Measurements from ENCODE around the gene LINGO4.

The LINGO4 gene
- 0 to 0.46 (median 0.06) reads per million in 4 donors for total RNA-seq

DNA sequence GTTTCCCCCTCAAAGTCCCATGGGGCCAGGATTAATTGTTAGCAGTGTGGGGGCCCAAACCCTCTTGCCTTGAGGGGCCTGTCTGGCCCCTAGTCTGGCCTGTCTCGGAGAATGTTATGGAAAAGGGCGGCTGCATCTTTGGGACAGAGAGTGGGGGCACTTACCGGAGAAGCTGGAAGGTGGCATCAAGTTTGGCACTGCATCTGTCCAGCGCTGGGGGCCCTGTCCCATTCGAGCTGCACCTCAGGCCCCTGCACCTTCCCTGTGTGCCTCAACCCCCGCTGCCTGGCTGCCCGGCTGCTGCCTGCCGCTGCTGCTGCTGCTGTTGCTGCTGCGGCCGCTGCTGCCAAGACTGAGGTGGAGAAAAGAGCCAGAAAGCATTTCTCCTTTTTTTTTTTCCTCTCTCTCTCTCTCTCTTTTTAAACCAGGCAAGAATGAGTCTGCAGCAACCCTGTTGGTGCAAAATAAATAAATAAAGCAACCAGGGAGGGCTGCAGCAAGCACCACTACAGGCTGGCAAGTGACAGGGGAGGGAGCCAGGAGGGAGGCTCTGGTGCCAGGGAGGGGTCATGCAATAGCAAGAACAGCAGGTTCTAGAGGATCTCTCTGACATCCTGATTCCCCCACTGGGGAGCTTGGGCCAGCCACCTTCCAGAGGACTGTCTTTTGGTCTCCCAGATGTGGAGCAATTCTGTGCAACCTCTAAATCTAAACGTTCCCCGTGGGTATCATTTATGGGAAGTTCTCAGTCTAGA, at the start of gene LINGO4:
LINGO4 (minus strand) TSS at position 354 of the 755 bp plus-strand sequence. CDS start 2,715 bp downstream, outside the sequence.
- DNase-seq: no peak

- no peak for DNase-seq
Measured at GRCh38 chr1:151854658-151855057, 49.4 kb upstream of the LINGO4 start.

GRCh38 chr1:151853411-151853943, 48.3 kb upstream of the LINGO4 start, which contains the start of gene THEM5:
Gene THEM5, minus strand, starts transcription at chr1:151853712. Its CDS starts 147 bp downstream, at chr1:151853565.
- no peak for DNase-seq

DNA sequence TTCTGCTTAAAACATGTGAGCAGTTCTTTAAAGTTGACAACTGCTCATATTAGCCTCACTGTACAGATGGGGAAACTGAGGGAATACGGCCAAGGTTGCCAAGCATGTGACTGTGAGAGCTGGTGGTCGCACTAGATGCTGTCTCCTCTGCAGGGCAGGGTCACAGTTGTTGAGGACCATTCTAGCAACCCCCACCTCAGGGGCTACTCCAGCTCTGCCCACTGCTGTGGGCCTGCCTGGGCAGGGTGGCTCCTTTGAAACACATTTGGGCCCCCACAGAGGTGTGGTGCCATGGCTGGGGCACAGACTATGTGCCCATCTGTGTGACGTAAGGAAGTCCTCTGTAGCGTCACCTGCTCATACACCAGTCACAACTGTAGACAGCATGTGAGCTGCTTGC, 47.5 kb upstream of the LINGO4 start:
- DNase-seq: no peak

DNA sequence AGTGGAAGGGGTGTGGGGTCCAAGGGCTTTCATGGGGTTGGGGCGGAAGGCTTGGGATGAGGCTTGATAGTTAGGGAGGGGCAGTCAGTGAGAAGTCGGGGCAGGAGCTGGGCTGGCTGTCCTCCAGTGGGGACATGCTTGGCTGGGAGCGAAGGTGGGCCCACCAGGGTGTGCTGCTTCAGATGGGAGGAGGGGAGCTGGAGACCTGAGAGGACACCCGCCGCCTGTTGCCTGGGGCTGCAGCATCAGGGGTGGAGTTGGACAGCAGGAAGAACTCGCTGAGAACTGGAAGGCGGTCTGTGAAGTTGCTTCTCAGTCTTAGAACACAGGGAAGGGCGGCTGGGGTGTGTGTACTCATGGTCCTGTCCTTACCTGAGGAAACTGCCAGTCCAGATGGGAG, 46.7 kb upstream of the LINGO4 start:
- no peak for DNase-seq

GRCh38 chr1:151849871-151850270, 44.7 kb upstream of the LINGO4 start:
- no peak for DNase-seq

DNA sequence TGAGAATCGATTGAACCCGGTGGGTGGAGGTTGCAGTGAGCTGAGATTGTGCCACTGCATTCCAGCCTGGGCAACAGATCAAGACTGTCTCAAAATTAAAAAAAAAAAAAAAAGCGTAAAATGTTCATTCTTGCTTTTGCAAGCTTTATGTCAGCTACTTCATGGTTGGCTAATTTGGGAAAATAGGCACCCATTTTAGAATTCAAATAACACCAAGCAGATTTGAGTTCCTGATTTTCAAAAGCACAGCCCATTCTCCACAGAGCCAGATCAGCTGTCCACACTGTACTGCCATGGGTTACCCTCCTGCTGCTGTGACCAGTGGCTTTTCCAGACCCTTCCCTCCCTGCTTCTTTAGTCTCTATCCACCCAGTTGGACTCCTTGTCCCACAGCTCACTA, 43.9 kb upstream of the LINGO4 start:
- no peak for DNase-seq

GRCh38 chr1:151847867-151848596, 42.8 kb upstream of the LINGO4 start:
- DNase-seq: no peak

DNA sequence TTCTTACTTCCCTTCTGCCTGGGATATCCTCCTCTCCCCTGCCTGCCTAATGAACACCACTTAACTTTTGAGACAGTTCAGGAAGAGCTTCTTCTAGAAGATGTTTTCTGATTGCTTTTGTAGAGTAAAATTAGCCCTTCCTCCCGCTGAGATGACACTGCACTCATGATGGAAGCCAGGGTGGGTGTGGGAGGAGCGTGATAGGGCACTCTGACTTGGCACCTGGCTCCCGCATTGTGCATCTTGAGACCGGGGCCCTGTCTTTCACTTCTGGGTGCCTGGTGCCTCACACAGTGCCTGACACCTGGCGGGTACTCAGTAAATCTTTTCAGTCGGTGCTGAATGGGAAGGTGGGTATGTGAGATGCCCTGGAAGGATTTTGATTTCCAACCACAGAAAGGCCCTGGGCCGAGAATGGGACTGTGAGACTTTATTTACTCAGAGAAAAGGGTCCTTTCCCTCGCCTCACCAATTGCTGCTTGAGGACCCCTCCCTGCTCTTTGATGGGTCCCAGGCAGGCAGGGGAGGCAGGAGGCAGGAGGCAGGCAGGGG, 41.5 kb upstream of the LINGO4 start:
- no peak for DNase-seq

DNA sequence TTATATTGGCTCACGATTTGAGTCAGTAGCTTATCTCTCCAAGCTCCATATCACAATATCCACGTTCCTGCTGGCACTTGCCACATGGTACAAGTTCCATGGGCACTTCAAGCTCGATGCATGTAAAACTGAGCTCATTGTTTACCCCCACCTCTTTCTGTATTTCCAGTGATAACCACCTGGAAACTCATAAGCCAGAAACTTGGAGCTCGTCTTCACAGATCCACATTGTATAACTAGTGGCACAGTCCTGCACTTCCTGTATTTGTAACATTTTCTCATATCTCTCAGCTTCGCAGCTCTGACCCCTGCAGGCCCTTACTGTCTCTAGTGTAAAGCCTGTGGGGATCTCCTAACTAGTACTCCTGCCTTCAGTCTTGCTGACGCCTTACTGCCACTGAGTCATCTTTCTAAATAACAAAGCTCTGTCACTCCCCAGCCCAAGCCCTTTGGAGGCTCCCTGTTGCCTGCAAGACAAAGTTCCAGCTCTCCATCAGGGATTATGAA, 40.9 kb upstream of the LINGO4 start:
- no peak for DNase-seq

DNA sequence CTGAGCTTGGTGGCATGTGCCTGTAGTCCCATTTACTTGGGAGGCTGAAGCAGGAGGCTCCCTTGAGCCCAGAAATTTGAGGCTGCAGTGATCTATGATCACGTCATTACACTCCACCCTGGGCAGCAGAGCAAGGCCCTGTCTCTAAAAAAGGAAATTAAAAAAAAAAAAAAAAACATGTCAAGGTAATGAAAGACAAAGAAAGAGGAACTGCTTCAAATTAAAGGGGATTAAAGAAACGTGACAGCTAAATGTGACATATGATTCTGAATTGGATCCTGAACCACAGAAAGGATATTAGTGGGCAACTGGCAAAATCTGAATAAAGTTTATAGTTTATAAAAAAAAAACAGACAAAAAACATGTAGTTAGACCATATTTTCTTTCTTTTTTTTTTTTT, 38.2 kb upstream of the LINGO4 start:
- DNase-seq: no peak

GRCh38 chr1:151841141-151841540, 35.9 kb upstream of the LINGO4 start:
- no peak for DNase-seq

GRCh38 chr1:151840421-151840820, 35.2 kb upstream of the LINGO4 start:
- no peak for DNase-seq

DNA sequence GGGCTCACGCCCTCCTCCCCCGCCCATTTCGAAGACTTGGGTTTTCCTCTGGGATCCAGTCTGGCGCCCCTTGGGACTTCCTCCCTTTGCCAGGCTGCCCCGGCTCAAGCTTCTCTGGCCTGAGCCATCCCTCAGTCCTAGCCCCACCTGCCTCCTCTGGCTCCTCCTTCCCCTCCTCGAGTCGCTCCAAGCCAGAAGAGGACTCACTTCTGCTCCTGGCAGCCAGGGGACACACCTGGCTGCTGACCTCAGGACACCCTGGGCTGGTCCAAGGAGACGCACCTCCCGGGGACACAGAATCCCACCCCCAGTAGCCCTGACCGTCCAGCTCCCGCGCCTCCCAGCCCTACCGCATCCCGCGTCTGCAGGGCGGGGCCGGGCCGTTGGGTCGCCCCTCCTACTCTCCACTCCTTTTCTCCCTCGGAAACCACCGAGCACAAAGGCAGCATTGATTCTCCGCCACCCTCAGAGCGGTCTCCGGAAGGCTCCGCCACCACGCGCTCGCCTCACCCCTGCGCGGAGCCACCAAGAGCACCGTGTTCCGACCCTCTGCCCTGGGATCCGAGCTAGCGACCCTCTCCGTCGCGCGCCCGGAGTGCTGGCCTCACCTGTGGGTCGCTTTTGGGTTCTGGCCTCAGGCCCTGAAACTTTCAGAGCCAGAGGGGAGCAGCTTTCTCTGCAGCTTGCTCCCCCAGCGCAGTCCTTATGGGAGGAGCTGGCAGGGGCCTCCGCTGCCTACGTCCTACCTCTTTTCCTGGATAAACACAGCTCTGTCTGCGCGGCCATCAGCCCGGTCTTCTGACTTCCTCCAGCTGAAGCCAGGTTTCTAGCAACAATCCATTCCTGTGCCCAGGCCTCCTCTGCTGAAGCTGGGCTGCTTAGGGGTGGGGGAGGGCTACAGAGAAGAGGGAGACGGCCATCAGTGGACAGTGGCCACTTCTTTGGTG, 34.5 kb upstream of the LINGO4 start, which contains the start of gene C2CD4D:
C2CD4D (minus strand) TSS at position 364 of the 947 bp plus-strand sequence. CDS start 831 bp downstream, outside the sequence.
- DNase-seq: peak; percentile 57 to 84 (median 63)

GRCh38 chr1:151839082-151839412, 33.8 kb upstream of the LINGO4 start:
- DNase-seq: no peak

DNA sequence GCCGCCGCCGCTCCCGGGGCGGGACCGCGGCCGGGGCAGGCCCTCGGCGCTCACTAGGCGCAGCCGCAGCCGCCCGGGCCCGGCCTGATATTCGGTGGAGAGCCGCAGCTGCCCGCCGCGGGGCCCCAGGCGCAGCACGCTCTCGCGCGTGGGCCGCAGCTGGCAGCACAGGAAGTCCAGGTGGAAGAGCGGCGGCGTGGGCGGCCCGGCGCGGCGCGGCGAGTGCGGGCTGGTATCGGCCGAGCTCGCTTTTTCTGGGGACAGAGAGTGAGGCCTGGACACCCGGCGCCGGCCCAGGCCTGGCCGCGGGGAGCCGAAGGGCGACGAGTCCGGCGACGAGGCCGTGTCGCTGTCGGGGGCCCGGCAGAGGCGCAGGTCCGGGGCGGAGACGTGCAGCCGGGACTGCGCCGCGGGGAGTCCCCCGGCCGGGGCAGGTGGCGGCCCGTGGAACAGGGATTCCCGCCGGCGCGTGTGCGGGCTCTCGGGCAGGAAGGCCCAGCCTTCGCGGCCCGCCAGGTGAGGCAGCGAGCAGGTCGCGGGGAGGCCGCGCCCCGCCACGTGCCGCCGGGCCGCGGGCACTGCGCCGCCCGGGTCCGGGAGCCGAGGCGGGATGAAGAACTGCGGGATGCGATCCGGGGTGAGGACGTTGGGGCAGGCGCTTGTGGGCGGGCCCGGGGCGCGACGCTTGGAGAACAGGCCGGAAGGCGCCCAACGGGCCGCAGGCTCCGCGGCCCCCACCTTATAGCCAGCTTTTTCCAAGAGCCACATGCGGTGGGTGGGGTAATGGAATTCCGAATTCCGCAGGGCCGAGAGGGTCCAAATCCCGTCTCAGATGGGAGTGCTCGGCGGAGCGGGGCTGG, 33.2 kb upstream of the LINGO4 start:
- peak in 3 of 5 donors; percentile 27 to 49 (median 37) for DNase-seq

DNA sequence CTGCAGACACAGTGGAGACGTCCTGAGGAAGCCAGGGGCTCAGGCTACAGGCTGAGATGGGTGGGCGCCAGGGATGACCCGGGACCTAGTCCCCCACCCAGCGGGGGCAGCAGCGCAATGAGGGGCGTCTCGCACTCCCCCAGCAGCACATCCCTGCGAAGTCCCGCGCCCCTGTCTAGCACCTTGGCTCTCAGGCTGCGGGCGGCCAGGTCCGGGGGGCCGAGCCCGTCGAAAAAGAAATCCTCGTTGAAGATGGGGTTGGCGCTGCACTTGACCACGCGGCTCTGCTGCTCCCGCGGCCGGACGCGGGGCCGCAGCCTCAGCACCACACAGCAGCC, 32.6 kb upstream of the LINGO4 start:
- DNase-seq: no peak

DNA sequence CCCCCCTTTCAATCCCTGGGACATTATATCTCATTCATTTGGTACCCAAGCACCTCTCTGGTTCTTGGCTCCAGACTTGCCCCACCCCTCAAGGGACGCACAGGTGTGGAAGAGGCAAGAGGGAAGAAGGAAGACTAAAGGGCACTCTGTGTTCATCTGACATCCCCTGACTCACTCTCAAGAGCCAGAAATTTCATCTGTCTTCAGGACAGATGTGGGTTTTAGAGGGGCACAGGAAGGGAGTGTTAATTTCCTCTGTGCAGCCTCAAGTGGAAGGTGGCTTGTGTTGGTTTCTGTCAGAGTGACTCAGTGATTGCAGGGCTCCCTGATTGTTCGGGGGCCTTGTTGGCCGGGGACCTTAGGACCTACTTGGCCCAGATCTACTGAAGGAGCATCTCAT, 32.0 kb upstream of the LINGO4 start:
- peak in 1 of 5 donors; percentile 35 for DNase-seq

- DNase-seq: no peak
Measured at GRCh38 chr1:151835596-151835995, 30.4 kb upstream of the LINGO4 start.

DNA sequence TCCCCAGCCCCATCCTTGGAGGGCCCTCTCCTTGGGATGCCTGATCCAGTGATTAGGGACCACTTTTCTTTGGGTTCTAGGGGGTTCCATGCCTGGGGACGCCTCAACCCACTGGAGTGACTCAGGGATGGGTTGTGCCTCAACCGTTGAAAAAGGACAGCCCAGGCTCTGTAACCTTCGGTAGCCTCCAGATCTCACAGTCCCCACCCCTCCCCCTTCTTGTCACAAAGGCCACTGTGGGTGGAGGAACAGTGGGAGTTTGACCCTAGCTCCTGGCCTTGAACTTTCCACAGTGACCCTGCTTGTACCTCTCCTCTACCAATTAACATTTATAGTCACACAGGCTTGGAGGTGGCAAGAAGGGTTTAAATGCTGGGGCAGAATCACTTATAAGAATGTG, 29.0 kb upstream of the LINGO4 start:
- no peak for DNase-seq

All from T-helper 1 cell (primary cell).